ENCODE results near the gene GADL1.

The GADL1 gene

GRCh38 chr3:30804984-30805383 lies 89.5 kb downstream of the GADL1 start:
- no peak for DNase-seq

DNA sequence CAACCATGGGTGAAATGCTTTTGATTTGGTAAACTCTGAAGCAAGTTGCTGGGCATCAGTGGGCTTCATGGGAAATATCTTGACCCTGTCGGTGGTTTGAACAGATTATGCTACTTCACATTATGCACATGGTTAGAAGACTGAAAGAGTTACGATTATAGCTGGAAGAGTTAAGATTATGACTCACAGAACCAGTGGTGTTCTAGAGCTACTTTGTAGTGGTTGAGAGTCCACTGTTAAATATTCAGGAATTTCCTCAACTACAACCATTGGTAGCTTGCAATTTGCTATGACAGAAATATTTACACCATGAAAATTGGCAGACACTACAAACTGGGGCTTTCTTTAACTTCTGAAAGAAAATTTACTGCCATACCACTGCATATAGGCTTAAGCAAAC lies 99.3 kb downstream of the GADL1 start:
- no peak for DNase-seq

DNA sequence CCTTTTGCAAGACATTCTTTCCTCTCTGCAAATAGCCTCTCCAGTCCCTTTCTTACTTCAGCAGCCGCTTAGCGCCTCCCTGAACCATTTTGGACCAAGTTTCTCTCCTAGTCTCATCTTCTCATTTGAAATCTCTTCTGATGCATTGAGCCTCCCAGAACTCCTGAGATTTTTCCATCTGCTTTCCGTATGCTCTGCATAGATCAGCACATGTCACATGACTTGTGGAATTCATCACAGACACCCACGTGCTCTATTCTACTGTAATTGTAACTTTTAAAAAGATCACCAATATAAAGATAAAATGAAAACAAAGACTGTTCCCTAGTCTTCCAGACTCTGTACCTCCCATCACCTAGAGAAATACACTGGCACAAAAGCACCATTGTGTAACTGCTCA lies 100.7 kb downstream of the GADL1 start:
- DNase-seq, result no peak

DNA sequence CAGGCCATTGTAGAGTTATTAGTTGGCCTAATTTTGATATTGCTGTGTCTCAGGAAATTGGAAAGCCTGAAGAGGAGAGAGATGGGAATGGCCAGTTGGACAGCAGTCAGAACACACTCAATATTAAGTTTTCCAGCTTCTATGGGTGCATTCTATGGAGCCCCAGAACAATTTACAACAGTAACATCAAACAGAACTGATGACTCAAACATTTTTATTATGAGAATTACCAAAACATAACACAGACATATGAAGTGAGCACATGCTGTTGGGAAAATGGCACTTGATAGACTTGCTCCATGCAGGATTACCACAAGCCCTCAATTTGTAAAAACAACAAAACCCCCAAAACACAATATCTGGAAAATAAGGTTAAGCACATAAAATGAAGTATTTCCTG lies 104.3 kb downstream of the GADL1 start:
- no peak for DNase-seq

DNA sequence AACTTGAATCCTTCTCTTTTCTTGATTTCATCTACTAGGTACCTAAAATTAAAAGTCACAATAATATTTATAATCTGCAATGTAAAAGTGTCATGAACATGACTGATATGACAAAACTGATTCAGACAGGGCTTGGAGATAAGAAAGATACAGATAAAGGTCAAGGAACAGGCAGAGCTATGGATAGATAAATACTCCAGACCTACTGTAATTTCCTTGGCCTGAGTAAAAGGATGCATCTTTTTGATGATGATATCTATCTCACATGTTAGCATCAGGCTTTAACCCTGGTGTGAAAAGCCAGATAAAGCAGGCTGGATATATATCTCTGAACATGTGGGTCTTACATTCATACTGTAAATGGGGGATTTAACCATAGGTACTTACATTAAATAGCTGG lies 108.1 kb downstream of the GADL1 start:
- no peak for DNase-seq

DNA sequence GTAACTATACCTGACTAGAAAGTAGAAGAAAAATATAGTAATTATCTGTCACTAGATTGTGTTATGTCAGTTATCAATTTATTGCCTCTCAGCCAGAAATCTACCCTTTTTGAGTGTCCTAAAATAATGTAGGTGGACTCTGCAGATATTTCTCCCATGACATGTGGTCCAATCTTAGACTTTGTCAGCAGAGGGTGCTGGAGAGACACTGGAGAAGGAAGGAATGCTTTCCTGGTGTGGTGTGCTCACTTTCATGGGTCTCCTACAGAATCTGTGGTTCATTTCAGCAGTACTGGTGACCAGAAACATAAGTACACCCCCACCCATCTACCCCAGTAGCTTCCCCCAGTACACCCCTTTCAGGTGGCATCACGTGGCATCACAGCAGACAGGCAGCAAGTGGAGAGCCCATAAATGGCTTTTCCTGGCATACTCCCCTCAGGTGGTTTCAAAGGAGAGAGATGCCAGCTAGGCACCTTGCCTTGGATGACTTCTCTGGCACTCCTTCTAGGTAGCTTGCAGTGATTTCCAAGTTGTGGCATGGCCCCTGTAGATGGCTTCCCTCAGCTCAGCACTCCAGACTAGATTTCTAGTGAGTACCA lies 114.7 kb downstream of the GADL1 start:
- no peak for DNase-seq

GRCh38 chr3:30778933-30779332 lies 115.5 kb downstream of the GADL1 start:
- no peak for DNase-seq

DNA sequence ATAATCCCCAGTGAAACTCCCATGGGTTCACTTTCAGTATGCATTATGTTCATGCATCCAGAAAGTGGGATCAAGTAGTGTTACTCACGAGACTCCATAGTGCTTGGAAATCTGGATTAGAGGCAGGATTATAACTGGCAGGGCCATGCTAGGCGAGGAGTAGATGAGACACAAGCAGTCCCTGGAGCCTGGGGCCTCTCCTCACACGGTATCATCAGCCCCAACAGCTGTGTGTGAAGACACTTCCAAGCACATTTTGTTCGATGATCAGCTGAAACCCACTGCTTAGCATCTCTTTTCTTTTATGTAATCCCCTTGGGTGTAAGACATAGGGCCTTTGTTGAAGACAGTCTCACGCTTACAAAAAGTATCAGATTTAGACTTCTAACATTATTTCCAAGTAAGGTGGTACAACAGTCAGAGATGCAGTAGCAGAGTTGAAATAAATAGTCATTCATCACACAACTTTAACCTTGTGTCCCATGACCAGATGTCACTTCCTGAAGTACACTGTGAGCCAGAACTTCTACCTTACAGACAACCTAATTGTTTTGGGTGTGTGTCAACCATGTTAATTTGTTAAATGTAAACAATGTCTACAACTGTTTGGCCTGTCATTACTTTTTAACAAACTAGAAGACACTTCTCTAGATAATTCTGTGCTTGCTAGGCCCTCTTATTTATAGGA lies 116.9 kb downstream of the GADL1 start:
- no peak for DNase-seq

- no peak for DNase-seq
Observed at GRCh38 chr3:30776186-30776815, 118.2 kb downstream of the GADL1 start.

GRCh38 chr3:30775040-30775439 lies 119.4 kb downstream of the GADL1 start:
- no peak for DNase-seq

DNA sequence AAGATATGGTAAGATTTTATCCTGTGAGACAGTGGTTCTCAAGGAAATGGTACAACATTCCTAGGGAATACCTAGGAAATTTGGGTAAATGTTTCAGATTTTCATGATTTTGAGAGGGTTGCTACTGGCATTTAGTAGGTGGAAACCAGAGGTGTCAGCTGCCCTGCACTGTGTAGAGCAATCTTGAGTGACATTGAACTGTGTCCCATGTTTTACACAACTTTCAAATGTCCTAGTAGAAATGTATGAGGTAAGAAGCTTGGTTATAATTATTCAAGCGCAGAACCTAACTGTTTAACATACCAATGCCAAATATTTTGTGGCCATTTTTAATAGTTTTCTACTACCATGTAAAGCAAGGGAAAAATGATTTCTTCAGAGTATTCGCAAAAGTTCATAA lies 120.4 kb downstream of the GADL1 start:
- no peak for DNase-seq

GRCh38 chr3:30770387-30770786 lies 124.1 kb downstream of the GADL1 start:
- no peak for DNase-seq

- DNase-seq, result no peak
Observed at GRCh38 chr3:30768703-30769550, 125.5 kb downstream of the GADL1 start.

GRCh38 chr3:30768046-30768445 lies 126.4 kb downstream of the GADL1 start:
- no peak for DNase-seq

DNA sequence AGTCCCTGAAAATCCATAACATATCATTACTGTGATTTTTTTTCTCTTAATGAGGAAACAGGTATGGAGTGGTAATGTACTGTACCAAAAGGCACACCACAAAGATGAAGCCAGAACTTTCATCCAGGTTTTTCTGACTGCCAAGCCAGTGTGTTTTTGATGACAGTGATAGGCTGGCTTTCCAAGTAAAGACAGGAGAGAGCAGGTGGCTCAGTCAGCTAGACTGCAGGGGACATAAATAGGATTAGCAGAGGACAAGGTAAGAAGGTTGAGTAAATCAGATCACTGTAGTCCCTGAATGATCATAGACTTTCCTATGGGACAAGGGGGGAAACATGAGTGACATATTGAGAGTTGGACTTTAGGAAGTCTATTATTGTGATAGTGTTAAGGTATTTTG lies 127.9 kb downstream of the GADL1 start:
- DNase-seq, result no peak

GRCh38 chr3:30764891-30765290 lies 129.6 kb downstream of the GADL1 start:
- no peak for DNase-seq

DNA sequence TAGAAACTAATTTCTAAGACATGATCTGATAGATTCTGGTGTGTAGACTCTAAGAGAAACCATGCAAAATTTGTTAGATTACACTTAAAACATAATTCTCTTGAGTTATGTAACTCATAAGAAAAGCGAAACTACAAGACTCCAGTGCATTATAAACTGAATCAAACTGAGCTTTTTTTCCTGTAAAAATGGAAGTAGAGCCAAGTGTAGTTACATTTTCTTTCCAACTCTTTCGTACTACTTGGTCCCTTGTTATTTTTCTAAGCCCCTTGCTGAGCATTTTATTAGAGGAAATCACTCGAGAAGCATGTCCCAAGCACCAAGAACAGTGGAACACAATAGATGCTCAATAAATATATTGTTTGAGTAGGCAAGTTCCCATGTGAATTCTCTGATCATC lies 130.2 kb downstream of the GADL1 start:
- no peak for DNase-seq

GRCh38 chr3:30761374-30761773 lies 133.1 kb downstream of the GADL1 start:
- no peak for DNase-seq

- DNase-seq, result no peak
Observed at GRCh38 chr3:30760737-30761136, 133.7 kb downstream of the GADL1 start.

- no peak for DNase-seq
Observed at GRCh38 chr3:30760040-30760695, 134.3 kb downstream of the GADL1 start.

- no peak for DNase-seq
Observed at GRCh38 chr3:30756218-30756617, 138.2 kb downstream of the GADL1 start.

- no peak for DNase-seq
Observed at GRCh38 chr3:30754426-30754825, 140.0 kb downstream of the GADL1 start.

- DNase-seq, result no peak
Observed at GRCh38 chr3:30753766-30754165, 140.7 kb downstream of the GADL1 start.
